Tibial artery (tissue), 4 donors: ENCODE measurements around the gene TLCD4.

ENCODE experiments used
- DNase-seq, 2 donors: peaks; one replicate each; pipeline ENCODE4 v3.0.0-alpha.2; 2019
- H3K27ac ChIP-seq, 2 donors: fragments of 200-600 bp; sonication (generic) in 1 of 2; 1 replicate in 1 of 2; 2 replicates in 1 of 2; pipeline ENCODE4 v1.5.1; 2018 to 2019; ENCODE audit warnings: mild to moderate bottlenecking in 1 of 2
- H3K27me3 ChIP-seq, 2 donors: fragments of 200-600 bp; sonication (generic) in 1 of 2; one replicate each; pipeline versions ENCODE4 v1.5.1 to v1.6.0; 2016 to 2019
- H3K36me3 ChIP-seq, 3 donors: fragments of 200-600 bp; sonication (generic) in 2 of 3; one replicate each; pipeline ENCODE4 v1.5.1; 2016 to 2019; ENCODE audit warnings: mild to moderate bottlenecking in 2 of 3
- H3K4me1 ChIP-seq, 4 donors: fragments of 200-600 bp; sonication (generic) in 2 of 4; 1 replicate in 3 of 4; 2 replicates in 1 of 4; pipeline ENCODE4 v1.5.1; 2016 to 2019
- H3K4me3 ChIP-seq, 2 donors: fragments of 200-600 bp; sonication (generic) in 1 of 2; 1 replicate in 1 of 2; 2 replicates in 1 of 2; pipeline ENCODE4 v1.5.1; 2018 to 2019; ENCODE audit warnings: mild to moderate bottlenecking in 2 of 2
- H3K9me3 ChIP-seq, 3 donors: fragments of 200-600 bp; sonication (generic) in 1 of 3; one replicate each; pipeline ENCODE4 v1.5.1; 2016 to 2019
- CTCF ChIP-seq, 2 experiments: fragments of 200-600 bp in 1 of 2; fragments of 450-650 bp in 1 of 2; IDR thresholded peaks; one replicate each; pipeline ENCODE4 v1.5.1; 2017 to 2019; ENCODE audit warnings: antibody characterized with exemption in 2 of 2, mild to moderate bottlenecking in 1 of 2, moderate library complexity in 1 of 2
- intact Hi-C: fragments of 100-400 bp; cut with DNase I; formaldehyde crosslinking; loops from one replicate; pipeline ENCODE4 v1.15.0; 2023; ENCODE audit warnings: low total_unique reads

The TLCD4 gene

GRCh38 chr1:95113684-95114083, 3.5 kb upstream of the TLCD4 start:
- no peak for TF ChIP-seq CTCF (IDR thresholded peaks at IDR 0.05)
- intact Hi-C loops = no loop called here
- H3K4me1 ChIP-seq = peaks cover 0 to 9% (median 4%) of the 10 kb centered on the region in 4 donors

GRCh38 chr1:95115708-95116137, 1.4 kb upstream of the TLCD4 start:
- no peak for TF ChIP-seq CTCF (IDR thresholded peaks at IDR 0.05)
- H3K4me3 ChIP-seq = no peak overlapping the region
- H3K9me3 ChIP-seq = no peaks in the 10 kb centered on the region
- intact Hi-C loops = loop anchor here (5.0 kb wide), 1 partner anchor 117 kb away; the partner anchor contains the start of gene RWDD3
- H3K27me3 ChIP-seq = no peaks in the 10 kb centered on the region
- no peak for DNase-seq
- H3K27ac ChIP-seq = no peak overlapping the region
- peaks cover 0 to 20% (median 7%) of the 10 kb centered on the region in 4 donors for H3K4me1 ChIP-seq
- no peaks in the 10 kb centered on the region for H3K36me3 ChIP-seq

More at GRCh38 chr1:95113684-95114083, 3.5 kb upstream of the TLCD4 start:
- H3K9me3 ChIP-seq = no peaks in the 10 kb centered on the region
- no peaks in the 10 kb centered on the region for H3K27me3 ChIP-seq
- H3K27ac ChIP-seq = no peak overlapping the region
- DNase-seq = no peak
- H3K36me3 ChIP-seq = no peaks in the 10 kb centered on the region
- H3K4me3 ChIP-seq = no peak overlapping the region

GRCh38 chr1:95116580-95117206, 462 bp upstream of the TLCD4 start:
- peak; percentile 35 to 68 for DNase-seq
- Histone ChIP-seq H3K27ac (peak overlapping the region; percentile 76 to 81), H3K9me3 (no peaks in the 10 kb centered on the region), H3K4me3 (peak overlapping the region; percentile 87), H3K36me3 (no peaks in the 10 kb centered on the region), H3K27me3 (no peaks in the 10 kb centered on the region), H3K4me1 (peaks cover 0 to 20% (median 7%) of the 10 kb centered on the region in 4 donors)
- intact Hi-C loops = loop anchor here (5.0 kb wide), 1 partner anchor 116 kb away; the partner anchor contains the start of gene RWDD3
- TF ChIP-seq CTCF (IDR thresholded peaks at IDR 0.05) = peak; percentile 63

GRCh38 chr1:95118067-95118499, 928 bp downstream of the TLCD4 start:
- H3K27me3 ChIP-seq = no peaks in the 10 kb centered on the region
- DNase-seq = no peak
- intact Hi-C loops = loop anchor here (5.0 kb wide), 1 partner anchor 114 kb away; the partner anchor contains the start of gene RWDD3
- TF ChIP-seq CTCF (IDR thresholded peaks at IDR 0.05) = no peak
- no peaks in the 10 kb centered on the region for H3K9me3 ChIP-seq
- H3K27ac ChIP-seq = peak overlapping the region; percentile 76 to 81
- peaks cover 0 to 20% (median 7%) of the 10 kb centered on the region in 4 donors for H3K4me1 ChIP-seq
- peak overlapping the region; percentile 87 for H3K4me3 ChIP-seq
- no peaks in the 10 kb centered on the region for H3K36me3 ChIP-seq

GRCh38 chr1:95118710-95119109, 1.6 kb downstream of the TLCD4 start:
- Histone ChIP-seq H3K36me3 (no peaks in the 10 kb centered on the region), H3K4me1 (peaks cover 0 to 20% (median 7%) of the 10 kb centered on the region in 4 donors), H3K27me3 (no peaks in the 10 kb centered on the region), H3K4me3 (no peak overlapping the region), H3K9me3 (no peaks in the 10 kb centered on the region), H3K27ac (no peak overlapping the region)
- no peak for DNase-seq
- intact Hi-C loops = loop anchor here (5.0 kb wide), 1 partner anchor 114 kb away; the partner anchor contains the start of gene RWDD3
- no peak for TF ChIP-seq CTCF (IDR thresholded peaks at IDR 0.05)
